ENCODE results near the gene RIN1.

- TF ChIP-seq CTCF (conservative IDR thresholded peaks at IDR 0.05; ENCODE audit: low read depth in 2 of 2) (no peak), NANOG (IDR thresholded peaks at IDR 0.05; ENCODE audit: borderline replicate concordance) (no peak), ZNF331 (CRISPR knock-in tag; IDR thresholded peaks at IDR 0.05; ENCODE audit: low read depth) (no peak), POLR2AphosphoS5 (IDR thresholded peaks at IDR 0.05; ENCODE audit: low read depth) (no peak), CREB1 (CRISPR knock-in tag; IDR thresholded peaks at IDR 0.05; ENCODE audit: low read depth) (no peak), EZH2phosphoT487 (IDR thresholded peaks at IDR 0.05; ENCODE audit: unreplicated experiment) (no peak), EZH2 (IDR thresholded peaks at IDR 0.05; ENCODE audit: low read depth, unreplicated experiment) (no peak), REST (IDR thresholded peaks at IDR 0.05; ENCODE audit: unreplicated experiment) (no peak)
Observed at GRCh38 chr11:66314561-66315497, 21.4 kb downstream of the RIN1 start.
